B cell (primary cell): Measurements from ENCODE around the gene R3HDM4. TPM values are rescaled to one million over a fixed set of nuclear protein-coding genes. Genes with fewer than 3 reads are reported as not detected.

ENCODE experiments used
- ATAC-seq: fragments of 200-7000 bp; cut with Tn5 transposase; one replicate; pipeline ENCODE4 v1.10.0; 2021; ENCODE audit warnings: low read depth, mild to moderate bottlenecking, moderate number of reproducible peaks, moderate library complexity
- CTCF ChIA-PET: fragments of 350-600 bp; sonication (Branson Sonifier 250); formaldehyde crosslinking; loops from one replicate; lab custom pipeline; 2021; ENCODE audit warnings: antibody characterized with exemption, inconsistent platforms; lab: Charles Lee
- POLR2A ChIA-PET: fragments of 350-600 bp; sonication (Branson Sonifier 250); formaldehyde crosslinking; loops from one replicate; lab custom pipeline; 2021; ENCODE audit warnings: antibody characterized with exemption; lab: Charles Lee
- DNase-seq: peaks from one replicate; pipeline ENCODE4 v3.0.0; 2013
- H2AFZ ChIP-seq: 2 replicates; pipeline ENCODE4 v1.6.1; 2012; ENCODE audit warnings: mild to moderate bottlenecking, low read depth, low read length; ENCODE audit not compliant: insufficient read depth, poor library complexity, severe bottlenecking
- H3K27ac ChIP-seq, 2 donors: 1 replicate in 1 of 2; 2 replicates in 1 of 2; pipeline ENCODE4 v1.5.1; 2012 to 2013; ENCODE audit warnings: low read length in 2 of 2, mild to moderate bottlenecking in 2 of 2, moderate library complexity in 1 of 2
- H3K27me3 ChIP-seq, 4 experiments: fragments of 200-600 bp in 1 of 4; sonication (generic) in 1 of 4; replicated peaks in 1 of 4; 1 replicate in 2 of 4; 2 replicates in 2 of 4; pipeline versions ENCODE4 v1.6.1 to v1.7.0; 2013 to 2016; ENCODE audit warnings: low read length in 3 of 4, mild to moderate bottlenecking in 2 of 4, mixed read lengths in 1 of 4, moderate library complexity in 1 of 4; ENCODE audit not compliant: insufficient read depth in 4 of 4, control insufficient read depth in 3 of 4; ENCODE audit errors: control extremely low read depth in 1 of 4
- H3K36me3 ChIP-seq, 2 experiments: replicated peaks in 1 of 2; 1 replicate in 1 of 2; 2 replicates in 1 of 2; pipeline versions ENCODE4 v1.6.1 to v1.7.1; 2013; ENCODE audit warnings: low read length in 1 of 2; ENCODE audit not compliant: insufficient read depth in 2 of 2, control insufficient read depth in 1 of 2; ENCODE audit errors: control extremely low read depth in 1 of 2, extremely low read depth in 1 of 2
- H3K4me1 ChIP-seq, 2 donors: fragments of 200-600 bp in 1 of 2; sonication (generic) in 1 of 2; 1 replicate in 1 of 2; 2 replicates in 1 of 2; pipeline versions ENCODE4 v1.5.1 to v1.6.1; 2013 to 2017; ENCODE audit warnings: low read length in 2 of 2; ENCODE audit not compliant: control insufficient read depth in 2 of 2, insufficient read depth in 2 of 2
- H3K4me2 ChIP-seq: replicated peaks from 2 replicates; pipeline ENCODE3; 2012; ENCODE audit warnings: mild to moderate bottlenecking, low read depth, low read length; ENCODE audit not compliant: poor library complexity, severe bottlenecking
- H3K4me3 ChIP-seq, 5 experiments: fragments of 200-600 bp in 1 of 5; sonication (generic) in 1 of 5; 1 replicate in 3 of 5; 2 replicates in 2 of 5; pipeline versions ENCODE4 v1.5.1 to v1.7.0; 2011 to 2016; ENCODE audit warnings: low read length in 4 of 5, mild to moderate bottlenecking in 4 of 5, low read depth in 2 of 5, control low read depth in 1 of 5, moderate library complexity in 1 of 5; ENCODE audit not compliant: insufficient read depth in 1 of 5; ENCODE audit errors: control extremely low read depth in 1 of 5, extremely low read depth in 1 of 5
- H3K79me2 ChIP-seq: fragments of 200-600 bp; sonication (generic); one replicate; pipeline ENCODE4 v1.6.0; 2016; ENCODE audit warnings: low read length; ENCODE audit not compliant: control insufficient read depth, insufficient read depth
- H3K9ac ChIP-seq: fragments of 200-600 bp; sonication (generic); 2 replicates; pipeline ENCODE4 v1.6.1; 2017; ENCODE audit warnings: mild to moderate bottlenecking, low read length, moderate library complexity
- H3K9me3 ChIP-seq, 3 donors: one replicate each; pipeline versions ENCODE4 v1.6.1 to v1.7.1; 2013; ENCODE audit warnings: low read length in 2 of 3; ENCODE audit not compliant: control insufficient read depth in 2 of 3, insufficient read depth in 1 of 3; ENCODE audit errors: control extremely low read depth in 1 of 3
- H4K20me1 ChIP-seq: 2 replicates; pipeline ENCODE4 v1.6.0; 2012; ENCODE audit warnings: mild to moderate bottlenecking, low read length; ENCODE audit not compliant: insufficient read depth, control insufficient read depth, poor library complexity, severe bottlenecking
- H3K27ac Mint-ChIP-seq: one replicate; pipeline ENCODE4 v1.8.0; 2021; ENCODE audit warnings: mixed read lengths
- H3K27me3 Mint-ChIP-seq: one replicate; pipeline ENCODE4 v1.8.0; 2021; ENCODE audit warnings: mixed read lengths
- H3K4me1 Mint-ChIP-seq: one replicate; pipeline ENCODE4 v1.8.0; 2021; ENCODE audit warnings: mixed read lengths
- H3K4me3 Mint-ChIP-seq: one replicate; pipeline ENCODE4 v1.8.0; 2021; ENCODE audit warnings: mixed read lengths
- H3K9me3 Mint-ChIP-seq: one replicate; pipeline ENCODE4 v1.8.0; 2022; ENCODE audit warnings: mixed read lengths; ENCODE audit not compliant: insufficient read depth
- CTCF ChIP-seq: fragments of 200-600 bp; IDR thresholded peaks from one replicate; pipeline ENCODE4 v1.8.0; 2022; ENCODE audit warnings: antibody characterized with exemption, mild to moderate bottlenecking
- EZH2 ChIP-seq: IDR thresholded peaks from 2 replicates; pipeline ENCODE4 v1.6.1; 2012; ENCODE audit warnings: borderline replicate concordance, low read depth, mild to moderate bottlenecking, moderate library complexity, low read length; ENCODE audit not compliant: insufficient read depth, poor library complexity, severe bottlenecking
- WGBS: methylation state at CpG from one replicate; pipeline ENCODE4 v1.1.5; 2013; ENCODE audit warnings: missing lambda C conversion rate; ENCODE audit not compliant: insufficient coverage; 5-methylcytosine and 5-hydroxymethylcytosine counted together
- intact Hi-C: fragments of 100-400 bp; cut with micrococcal nuclease; formaldehyde crosslinking; loops from one replicate; pipeline ENCODE4 v1.10.0; 2022
- polyA plus RNA-seq: library from polyadenylated mRNA; depleted of rRNA; stranded (reverse); fragments of >200 nt; gene quantifications from 2 replicates; pipeline ENCODE4 v1.2.3, GENCODE V29; 2012
- total RNA-seq, 2 donors: library from RNA; stranded (reverse); fragments of 120-200 nt in 1 of 2; gene quantifications; 1 replicate in 1 of 2; 2 replicates in 1 of 2; pipeline versions ENCODE4 v1.2.3 to v1.2.4, GENCODE V29; 2013 to 2022

R3HDM4 gene
- total and polyA plus RNA-seq, 2 donors (not counting 1 experiment from before 2014, with no cell fraction given): 168 to 176 TPM

DNA sequence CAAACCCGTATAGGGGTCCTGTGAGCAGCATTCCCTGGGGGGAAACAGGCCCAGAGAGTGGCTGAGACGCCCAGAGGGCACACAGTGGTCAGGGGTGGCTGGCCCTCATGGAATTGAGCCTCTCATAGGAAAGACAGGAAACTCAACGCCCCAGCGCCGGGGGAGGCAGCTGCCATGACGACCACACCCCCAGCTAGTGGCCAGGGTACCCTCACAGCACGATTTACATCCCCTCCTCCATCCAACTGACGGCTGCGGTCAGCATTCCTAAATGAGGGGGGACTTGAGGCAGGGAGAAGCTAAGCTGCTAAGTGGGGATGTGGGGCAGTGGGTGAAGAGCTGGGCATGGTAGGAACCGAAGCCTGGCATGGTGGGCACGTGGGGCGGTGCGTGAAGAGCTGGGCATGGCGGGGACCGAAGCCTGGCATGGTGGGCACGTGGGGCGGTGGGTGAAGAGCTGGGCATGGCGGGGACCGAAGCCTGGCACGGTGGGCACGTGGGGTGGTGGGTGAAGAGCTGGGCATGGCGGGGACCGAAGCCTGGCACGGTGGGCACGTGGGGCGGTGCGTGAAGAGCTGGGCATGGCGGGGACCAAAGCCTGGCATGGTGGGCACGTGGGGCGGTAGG is 30.0 kb downstream of the R3HDM4 start:
- no peak overlapping the region for H3K27ac Mint-ChIP-seq
- Histone ChIP-seq H4K20me1 (peaks cover 51% of the 10 kb centered on the region), H3K27ac (no peak overlapping the region), H3K4me2 (no peak overlapping the region), H3K36me3 (peaks cover 0 to 71% of the 10 kb centered on the region in 2 experiments), H3K9me3 (no peaks in the 10 kb centered on the region), H3K9ac (no peak overlapping the region), H3K27me3 (no peaks in the 10 kb centered on the region), H3K79me2 (peaks cover 58% of the 10 kb centered on the region), H2AFZ (no peak overlapping the region), H3K4me1 (peaks cover 0 to 6% of the 10 kb centered on the region in 2 donors), H3K4me3 (no peak overlapping the region)
- intact Hi-C loops: no loop called here
- no peaks in the 10 kb centered on the region for H3K4me1 Mint-ChIP-seq
- WGBS: 92% methylated on average over 8 of the region's 30 CpGs
- TF ChIP-seq EZH2 (no peak), CTCF (no peak)
- ATAC-seq (no peak), DNase-seq (no peak)
- H3K9me3 Mint-ChIP-seq: no peaks in the 10 kb centered on the region
- POLR2A ChIA-PET: interaction anchor here (0.7 kb wide), 1 partner anchor 20 kb away, joined by 6 read pairs; no protein-coding TSS in a partner anchor
- CTCF ChIA-PET: interaction anchor here (0.8 to 1.2 kb wide), 2 partner anchors 37 to 99 kb away, joined by 3 read pairs; no protein-coding TSS in a partner anchor
- H3K27me3 Mint-ChIP-seq: no peaks in the 10 kb centered on the region
- H3K4me3 Mint-ChIP-seq: no peak overlapping the region

- no peaks in the 10 kb centered on the region for H3K4me1 Mint-ChIP-seq
- peaks cover 58% of the 10 kb centered on the region for H3K79me2 ChIP-seq
- H3K27me3 Mint-ChIP-seq: no peaks in the 10 kb centered on the region
- ChIA-PET CTCF (interaction anchor here (1.1 to 1.2 kb wide), 2 partner anchors 18 to 39 kb away, joined by 3 read pairs; no protein-coding TSS in a partner anchor), POLR2A (no interaction called here)
- no peak for DNase-seq
- 97% methylated on average over 34 of the region's 34 CpGs for WGBS
- peaks cover 49% of the 10 kb centered on the region for H4K20me1 ChIP-seq
- H3K9ac ChIP-seq: no peak overlapping the region
- H3K4me1 ChIP-seq: no peaks in the 10 kb centered on the region
- no peak overlapping the region for H3K4me2 ChIP-seq
- H3K36me3 ChIP-seq: peaks cover 0 to 64% of the 10 kb centered on the region in 2 experiments
- no peak overlapping the region for H2AFZ ChIP-seq
- H3K4me3 Mint-ChIP-seq: no peak overlapping the region
- H3K9me3 ChIP-seq: no peaks in the 10 kb centered on the region
- no peak overlapping the region for H3K4me3 ChIP-seq
- no peak for ATAC-seq
- H3K27ac ChIP-seq: no peak overlapping the region
- no peaks in the 10 kb centered on the region for H3K27me3 ChIP-seq
- peak overlapping the region; percentile 6 for H3K27ac Mint-ChIP-seq
- TF ChIP-seq CTCF (no peak), EZH2 (no peak)
- no peaks in the 10 kb centered on the region for H3K9me3 Mint-ChIP-seq
- intact Hi-C loops: no loop called here
These were observed 31.5 kb downstream of the R3HDM4 start for GRCh38 chr19:881385-882071.
